SK-N-SH (cell line): ENCODE measurements around the gene VSIG10. TPM values are rescaled to one million over a fixed set of nuclear protein-coding genes. Genes with fewer than 3 reads are reported as not detected.
A peak's percentile ranks its signal among the peaks of the same experiment; 100 is the strongest.

ENCODE experiments used
- CTCF ChIA-PET: fragments of 300-600, 350-600 bp; formaldehyde crosslinking; extraction: SDS; loops from one replicate; lab custom pipeline; 2021; lab: Yijun Ruan, JAX
- POLR2A ChIA-PET: fragments of 350-600 bp; sonication (Branson Sonifier 250); formaldehyde crosslinking; extraction: SDS; loops from one replicate; lab custom pipeline; 2020; ENCODE audit warnings: antibody characterized with exemption, inconsistent platforms; lab: Yijun Ruan, JAX
- DNase-seq: peaks from one replicate; pipeline ENCODE4 v3.0.0; 2012
- H2AFZ ChIP-seq: fragments of 200-600 bp; sonication (generic); 2 replicates; pipeline ENCODE4 v1.8.1; 2016; ENCODE audit warnings: antibody characterized with exemption, mild to moderate bottlenecking, low read depth
- H3F3A ChIP-seq: fragments of 200-600 bp; sonication (generic); replicated peaks from 2 replicates; pipeline ENCODE3; 2016; ENCODE audit warnings: antibody characterized with exemption, mild to moderate bottlenecking; ENCODE audit not compliant: insufficient read depth
- H3K27ac ChIP-seq, 2 experiments: fragments of 200-500 bp in 1 of 2; fragments of 200-600 bp in 1 of 2; sonication (Bioruptor generic) in 1 of 2; sonication (generic), shearing (Covaris generic) in 1 of 2; 2 replicates each; pipeline versions ENCODE4 v1.5.1 to v1.6.1; 2014 to 2016; ENCODE audit warnings: low read depth in 2 of 2, inconsistent platforms in 1 of 2, low read length in 1 of 2, mild to moderate bottlenecking in 1 of 2, mixed read lengths in 1 of 2
- H3K27me3 ChIP-seq: fragments of 200-600 bp; sonication (generic), shearing (Covaris generic); 2 replicates; pipeline ENCODE4 v1.6.1; 2016; ENCODE audit warnings: mixed run types; ENCODE audit not compliant: insufficient read depth
- H3K36me3 ChIP-seq, 2 experiments: fragments of 200-500 bp in 1 of 2; fragments of 200-600 bp in 1 of 2; sonication (Bioruptor generic) in 1 of 2; sonication (generic) in 1 of 2; replicated peaks in 1 of 2; 2 replicates each; pipeline versions ENCODE3 to v1.5.1; 2014 to 2016; ENCODE audit warnings: low read length in 1 of 2, mild to moderate bottlenecking in 1 of 2; ENCODE audit not compliant: insufficient read depth in 2 of 2, control insufficient read depth in 1 of 2
- H3K4me1 ChIP-seq, 2 experiments: fragments of 200-500 bp in 1 of 2; fragments of 200-600 bp in 1 of 2; sonication (Bioruptor generic) in 1 of 2; sonication (generic), shearing (Covaris generic) in 1 of 2; 2 replicates each; pipeline versions ENCODE4 v1.5.1 to v1.6.1; 2014 to 2016; ENCODE audit warnings: low read depth in 1 of 2, low read length in 1 of 2, mixed run types in 1 of 2; ENCODE audit not compliant: insufficient read depth in 2 of 2, control insufficient read depth in 1 of 2
- H3K4me2 ChIP-seq: fragments of 200-600 bp; sonication (generic), shearing (Covaris generic); 2 replicates; pipeline ENCODE4 v1.6.1; 2017; ENCODE audit warnings: mixed run types
- H3K4me3 ChIP-seq, 2 experiments: fragments of 200-500 bp in 1 of 2; fragments of 200-600 bp in 1 of 2; sonication (Bioruptor generic) in 1 of 2; sonication (generic), shearing (Covaris generic) in 1 of 2; 2 replicates each; pipeline versions ENCODE4 v1.5.1 to v1.8.1; 2014 to 2016; ENCODE audit warnings: low read depth in 2 of 2, inconsistent platforms in 1 of 2, low read length in 1 of 2, mild to moderate bottlenecking in 1 of 2, mixed read lengths in 1 of 2, moderate library complexity in 1 of 2
- H3K79me2 ChIP-seq: fragments of 200-600 bp; sonication (generic); 2 replicates; pipeline ENCODE4 v1.8.1; 2017; ENCODE audit warnings: mild to moderate bottlenecking; ENCODE audit not compliant: insufficient read depth
- H3K9ac ChIP-seq: fragments of 200-600 bp; sonication (generic); 2 replicates; pipeline ENCODE4 v1.6.1; 2017; ENCODE audit warnings: mixed run types
- H3K9me2 ChIP-seq: fragments of 200-600 bp; sonication (generic); 2 replicates; pipeline ENCODE4 v1.6.1; 2017; ENCODE audit warnings: mixed run types
- H3K9me3 ChIP-seq: fragments of 200-600 bp; sonication (generic); 2 replicates; pipeline ENCODE4 v1.6.1; 2017; ENCODE audit warnings: mixed run types, mild to moderate bottlenecking, moderate library complexity
- H4K20me1 ChIP-seq: fragments of 200-600 bp; sonication (generic); 2 replicates; pipeline ENCODE4 v1.6.1; 2017; ENCODE audit warnings: mild to moderate bottlenecking, mixed run types; ENCODE audit not compliant: insufficient read depth
- CHD2 ChIP-seq: fragments of 150-350 bp; IDR thresholded peaks from 2 replicates; pipeline ENCODE4 v1.6.1; 2018; ENCODE audit warnings: low read length; ENCODE audit not compliant: partially characterized antibody
- ELF1 ChIP-seq: IDR thresholded peaks from 2 replicates; pipeline ENCODE4 v1.4.0; 2012
- EP300 ChIP-seq, 2 experiments: IDR thresholded peaks; 2 replicates each; pipeline versions ENCODE4 v1.4.0 to v1.6.1; 2012; ENCODE audit warnings: borderline replicate concordance in 1 of 2, low read depth in 1 of 2, low read length in 1 of 2
- FOSL2 ChIP-seq: IDR thresholded peaks from 2 replicates; pipeline ENCODE4 v1.4.0; 2012; ENCODE audit warnings: low read depth, mild to moderate bottlenecking, moderate library complexity, borderline replicate concordance
- FOXM1 ChIP-seq: IDR thresholded peaks from 2 replicates; pipeline ENCODE4 v1.4.0; 2012; ENCODE audit warnings: low read depth, mild to moderate bottlenecking
- JUND ChIP-seq: IDR thresholded peaks from 2 replicates; pipeline ENCODE4 v1.4.0; 2012
- MXI1 ChIP-seq: IDR thresholded peaks from 2 replicates; pipeline ENCODE4 v1.6.1; 2012; ENCODE audit warnings: mild to moderate bottlenecking, low read depth, low read length, improper control_type of control experiment
- NRF1 ChIP-seq: IDR thresholded peaks from 2 replicates; pipeline ENCODE4 v1.6.1; 2012; ENCODE audit warnings: low read depth, mild to moderate bottlenecking, low read length
- POLR2AphosphoS5 ChIP-seq: IDR thresholded peaks from 2 replicates; pipeline ENCODE4 v1.6.1; 2012; ENCODE audit warnings: low read depth, low read length
- RCOR1 ChIP-seq: fragments of 150-350 bp; IDR thresholded peaks from 2 replicates; pipeline ENCODE4 v1.6.1; 2017; ENCODE audit warnings: antibody characterized with exemption, low read length
- SIN3A ChIP-seq: IDR thresholded peaks from 2 replicates; pipeline ENCODE4 v1.6.1; 2012; ENCODE audit warnings: low read depth, mild to moderate bottlenecking, low read length, moderate library complexity, borderline replicate concordance
- TAF1 ChIP-seq: IDR thresholded peaks from 2 replicates; pipeline ENCODE4 v1.6.1; 2012; ENCODE audit warnings: low read depth, mild to moderate bottlenecking, low read length, moderate library complexity, borderline replicate concordance
- TCF12 ChIP-seq: IDR thresholded peaks from 2 replicates; pipeline ENCODE4 v1.4.0; 2012
- YY1 ChIP-seq: IDR thresholded peaks from 2 replicates; pipeline ENCODE4 v1.4.0; 2012; ENCODE audit warnings: low read depth, mild to moderate bottlenecking
- WGBS: methylation state at CpG from one replicate; pipeline ENCODE4 v1.1.6; 2017; ENCODE audit warnings: low lambda C conversion rate; 5-methylcytosine and 5-hydroxymethylcytosine counted together
- polyA plus RNA-seq, 3 experiments: library from polyadenylated mRNA; depleted of rRNA; stranded (reverse); fragments of >200 nt; gene quantifications; 2 replicates each; pipeline ENCODE4 v1.2.3, GENCODE V29; 2012
- TF ChIP-seq, protein P1 (sequence below): IDR thresholded peaks from 2 replicates; pipeline ENCODE4; 2012
- TF ChIP-seq, protein P2 (sequence below): IDR thresholded peaks from 2 replicates; pipeline ENCODE4 v1.4.0; 2012; ENCODE audit warnings: low read depth, borderline replicate concordance
- TF ChIP-seq, protein P3 (sequence below): IDR thresholded peaks from 2 replicates; pipeline ENCODE4 v1.4.0; 2012; ENCODE audit warnings: low read depth
- TF ChIP-seq, protein P4 (sequence below): IDR thresholded peaks from 2 replicates; pipeline ENCODE4 v1.4.0; 2012; ENCODE audit warnings: low read depth, borderline replicate concordance

VSIG10 gene
- polyA plus RNA-seq, 1 of the 3 experiments (the other 2 are of a cell fraction): 12.5 TPM

DNA sequence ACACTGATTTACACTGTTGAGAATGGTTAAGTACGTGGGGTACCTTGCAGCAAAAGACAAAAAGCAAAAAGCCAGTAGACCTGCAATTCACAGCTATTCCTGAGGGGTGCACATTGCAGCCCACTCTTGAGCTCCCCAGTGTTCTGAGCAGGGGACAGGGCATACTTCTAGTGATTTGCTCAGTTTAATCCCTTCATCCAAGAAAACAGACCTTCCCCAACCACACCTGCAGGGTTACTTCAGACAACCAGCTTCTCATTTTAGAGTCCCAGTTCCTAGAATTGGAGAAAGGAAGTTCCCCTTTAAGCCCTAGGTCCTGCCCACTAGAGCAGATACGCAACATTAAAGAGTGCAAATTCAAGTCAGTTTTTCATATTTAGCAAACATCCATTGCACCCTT lies 39.2 kb downstream of the VSIG10 start:
- no peak for TF ChIP-seq TCF12
- TF ChIP-seq POLR2AphosphoS5: no peak
- TF ChIP-seq ELF1: no peak
- no peak for TF ChIP-seq JUND
- TF ChIP-seq, protein P1, sequence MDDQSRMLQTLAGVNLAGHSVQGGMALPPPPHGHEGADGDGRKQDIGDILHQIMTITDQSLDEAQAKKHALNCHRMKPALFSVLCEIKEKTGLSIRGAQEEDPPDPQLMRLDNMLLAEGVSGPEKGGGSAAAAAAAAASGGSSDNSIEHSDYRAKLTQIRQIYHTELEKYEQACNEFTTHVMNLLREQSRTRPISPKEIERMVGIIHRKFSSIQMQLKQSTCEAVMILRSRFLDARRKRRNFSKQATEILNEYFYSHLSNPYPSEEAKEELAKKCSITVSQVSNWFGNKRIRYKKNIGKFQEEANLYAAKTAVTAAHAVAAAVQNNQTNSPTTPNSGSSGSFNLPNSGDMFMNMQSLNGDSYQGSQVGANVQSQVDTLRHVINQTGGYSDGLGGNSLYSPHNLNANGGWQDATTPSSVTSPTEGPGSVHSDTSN: no peak
- TF ChIP-seq FOSL2: no peak
- TF ChIP-seq TAF1: no peak
- TF ChIP-seq FOXM1: no peak
- no peak for TF ChIP-seq CHD2
- TF ChIP-seq YY1: no peak
- TF ChIP-seq, protein P2, sequence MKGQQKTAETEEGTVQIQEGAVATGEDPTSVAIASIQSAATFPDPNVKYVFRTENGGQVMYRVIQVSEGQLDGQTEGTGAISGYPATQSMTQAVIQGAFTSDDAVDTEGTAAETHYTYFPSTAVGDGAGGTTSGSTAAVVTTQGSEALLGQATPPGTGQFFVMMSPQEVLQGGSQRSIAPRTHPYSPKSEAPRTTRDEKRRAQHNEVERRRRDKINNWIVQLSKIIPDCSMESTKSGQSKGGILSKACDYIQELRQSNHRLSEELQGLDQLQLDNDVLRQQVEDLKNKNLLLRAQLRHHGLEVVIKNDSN: no peak
- no peak for TF ChIP-seq MXI1
- TF ChIP-seq, protein P3, sequence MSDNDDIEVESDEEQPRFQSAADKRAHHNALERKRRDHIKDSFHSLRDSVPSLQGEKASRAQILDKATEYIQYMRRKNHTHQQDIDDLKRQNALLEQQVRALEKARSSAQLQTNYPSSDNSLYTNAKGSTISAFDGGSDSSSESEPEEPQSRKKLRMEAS: no peak
- no peak for TF ChIP-seq RCOR1
- Histone ChIP-seq H3F3A (peaks cover 21% of the 10 kb centered on the region), H3K9ac (no peak overlapping the region), H3K4me3 (no peak overlapping the region), H3K27ac (no peak overlapping the region), H3K79me2 (peaks cover 31% of the 10 kb centered on the region), H2AFZ (no peak overlapping the region), H3K4me2 (no peak overlapping the region), H3K9me2 (no peaks in the 10 kb centered on the region), H3K4me1 (peaks cover 6 to 14% of the 10 kb centered on the region in 2 experiments; a peak in 3 of 4 replicates), H3K9me3 (no peaks in the 10 kb centered on the region), H4K20me1 (no peaks in the 10 kb centered on the region), H3K36me3 (peaks cover 0 to 9% of the 10 kb centered on the region in 2 experiments), H3K27me3 (no peaks in the 10 kb centered on the region)
- 85% methylated on average over 2 of the region's 2 CpGs for WGBS
- DNase-seq: peak; percentile 52
- POLR2A ChIA-PET: interaction anchor here (0.7 to 1.2 kb wide), 2 partner anchors 14 to 71 kb away, joined by 3 to 5 read pairs; partner anchors contain the start of gene PEBP1
- CTCF ChIA-PET: interaction anchor here (0.6 to 3.6 kb wide), 9 partner anchors 7 to 56 kb away, joined by 3 to 16 read pairs (median 4); no protein-coding TSS in a partner anchor

DNA sequence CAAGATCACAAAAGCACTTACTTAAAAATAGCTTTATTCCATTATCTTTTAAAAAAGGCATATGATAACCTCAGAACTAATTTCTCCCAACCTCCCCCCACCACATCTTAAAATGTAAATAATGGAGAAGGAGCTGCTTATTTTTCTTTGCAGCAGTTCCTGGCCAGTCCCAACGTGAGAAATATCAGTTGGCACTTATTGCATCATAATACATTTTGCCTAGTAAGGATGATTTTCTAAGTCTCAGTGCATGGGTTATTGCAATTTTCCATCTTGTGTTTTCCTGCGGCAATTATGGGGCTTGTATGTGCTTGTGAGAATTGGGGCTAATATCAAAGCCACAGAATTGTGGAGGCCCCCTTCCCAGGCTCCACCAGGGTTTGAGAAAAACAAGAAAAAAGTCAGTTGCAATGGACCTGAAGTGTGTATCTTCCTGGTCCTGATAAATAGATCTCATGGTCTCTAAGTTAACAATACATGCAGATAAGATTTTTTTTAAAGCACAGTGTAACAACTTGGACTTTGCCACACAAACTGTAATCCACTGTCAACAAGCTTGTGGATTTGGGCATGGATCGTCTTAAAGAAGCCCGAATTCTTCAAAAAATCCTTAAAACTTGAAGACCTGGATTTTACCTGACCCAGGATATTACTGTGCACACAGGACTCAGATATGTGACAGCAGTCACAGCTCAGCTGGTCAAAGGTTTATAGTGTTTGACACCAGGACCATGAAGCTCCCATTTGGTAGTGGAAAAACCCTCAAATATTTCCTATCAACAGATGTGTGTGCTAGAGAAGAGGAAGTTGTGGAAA lies 40.0 kb downstream of the VSIG10 start:
- no peak overlapping the region for H3K4me3 ChIP-seq

More for the DNA sequence above, 40.0 kb downstream of the VSIG10 start:
- Histone ChIP-seq H3K9me2 (no peaks in the 10 kb centered on the region), H3K9me3 (no peaks in the 10 kb centered on the region), H4K20me1 (no peaks in the 10 kb centered on the region), H3F3A (peaks cover 23% of the 10 kb centered on the region), H3K36me3 (peaks cover 0 to 9% of the 10 kb centered on the region in 2 experiments), H3K27me3 (no peaks in the 10 kb centered on the region), H3K9ac (no peak overlapping the region), H3K79me2 (peaks cover 40% of the 10 kb centered on the region), H3K4me1 (peaks cover 10 to 14% of the 10 kb centered on the region in 2 experiments; a peak in 3 of 4 replicates), H3K4me2 (no peak overlapping the region), H3K27ac (no peak overlapping the region), H2AFZ (no peak overlapping the region)
- DNase-seq: no peak
- ChIA-PET POLR2A (interaction anchor here (0.7 to 1.2 kb wide), 2 partner anchors 15 to 72 kb away, joined by 3 to 5 read pairs; partner anchors contain the start of gene PEBP1), CTCF (interaction anchor here (0.6 to 3.6 kb wide), 11 partner anchors 10 to 309 kb away, joined by 3 to 16 read pairs (median 3); partner anchors contain the start of genes RFC5 and TAOK3)
- no peak for TF ChIP-seq EP300 (IDR thresholded peaks at IDR 0.05; ENCODE audit: borderline replicate concordance in 1 of 2, low read depth in 1 of 2, low read length in 1 of 2)
- TF ChIP-seq ELF1: no peak
- TF ChIP-seq, protein P1: no peak
- no peak for TF ChIP-seq POLR2AphosphoS5
- TF ChIP-seq, protein P4, sequence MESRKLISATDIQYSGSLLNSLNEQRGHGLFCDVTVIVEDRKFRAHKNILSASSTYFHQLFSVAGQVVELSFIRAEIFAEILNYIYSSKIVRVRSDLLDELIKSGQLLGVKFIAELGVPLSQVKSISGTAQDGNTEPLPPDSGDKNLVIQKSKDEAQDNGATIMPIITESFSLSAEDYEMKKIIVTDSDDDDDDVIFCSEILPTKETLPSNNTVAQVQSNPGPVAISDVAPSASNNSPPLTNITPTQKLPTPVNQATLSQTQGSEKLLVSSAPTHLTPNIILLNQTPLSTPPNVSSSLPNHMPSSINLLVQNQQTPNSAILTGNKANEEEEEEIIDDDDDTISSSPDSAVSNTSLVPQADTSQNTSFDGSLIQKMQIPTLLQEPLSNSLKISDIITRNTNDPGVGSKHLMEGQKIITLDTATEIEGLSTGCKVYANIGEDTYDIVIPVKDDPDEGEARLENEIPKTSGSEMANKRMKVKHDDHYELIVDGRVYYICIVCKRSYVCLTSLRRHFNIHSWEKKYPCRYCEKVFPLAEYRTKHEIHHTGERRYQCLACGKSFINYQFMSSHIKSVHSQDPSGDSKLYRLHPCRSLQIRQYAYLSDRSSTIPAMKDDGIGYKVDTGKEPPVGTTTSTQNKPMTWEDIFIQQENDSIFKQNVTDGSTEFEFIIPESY: no peak
- TF ChIP-seq, protein P3: no peak
- TF ChIP-seq SIN3A: no peak
- no peak for TF ChIP-seq JUND
- no peak for TF ChIP-seq NRF1
- no peak for TF ChIP-seq MXI1
- WGBS: 84% methylated on average over 4 of the region's 4 CpGs
